OCI-LY7 (cell line): Measurements from ENCODE around the gene RXRA.

Experiments used
- EZH2phosphoT487 ChIP-seq: fragments of 200-600 bp; sonication (generic); IDR thresholded peaks from 2 replicates; pipeline ENCODE4 v1.6.1; 2018; ENCODE audit warnings: low read depth, borderline replicate concordance, mild to moderate bottlenecking, mixed run types, antibody characterized with exemption, low read length, moderate library complexity, mixed read lengths
- TF ChIP-seq, protein P1 (sequence below): fragments of 200-600 bp; sonication (generic); conservative IDR thresholded peaks from 2 replicates; pipeline ENCODE4 v1.5.1; 2014; ENCODE audit warnings: mild to moderate bottlenecking, antibody characterized with exemption, low read length, moderate library complexity, mixed read lengths

DNA sequence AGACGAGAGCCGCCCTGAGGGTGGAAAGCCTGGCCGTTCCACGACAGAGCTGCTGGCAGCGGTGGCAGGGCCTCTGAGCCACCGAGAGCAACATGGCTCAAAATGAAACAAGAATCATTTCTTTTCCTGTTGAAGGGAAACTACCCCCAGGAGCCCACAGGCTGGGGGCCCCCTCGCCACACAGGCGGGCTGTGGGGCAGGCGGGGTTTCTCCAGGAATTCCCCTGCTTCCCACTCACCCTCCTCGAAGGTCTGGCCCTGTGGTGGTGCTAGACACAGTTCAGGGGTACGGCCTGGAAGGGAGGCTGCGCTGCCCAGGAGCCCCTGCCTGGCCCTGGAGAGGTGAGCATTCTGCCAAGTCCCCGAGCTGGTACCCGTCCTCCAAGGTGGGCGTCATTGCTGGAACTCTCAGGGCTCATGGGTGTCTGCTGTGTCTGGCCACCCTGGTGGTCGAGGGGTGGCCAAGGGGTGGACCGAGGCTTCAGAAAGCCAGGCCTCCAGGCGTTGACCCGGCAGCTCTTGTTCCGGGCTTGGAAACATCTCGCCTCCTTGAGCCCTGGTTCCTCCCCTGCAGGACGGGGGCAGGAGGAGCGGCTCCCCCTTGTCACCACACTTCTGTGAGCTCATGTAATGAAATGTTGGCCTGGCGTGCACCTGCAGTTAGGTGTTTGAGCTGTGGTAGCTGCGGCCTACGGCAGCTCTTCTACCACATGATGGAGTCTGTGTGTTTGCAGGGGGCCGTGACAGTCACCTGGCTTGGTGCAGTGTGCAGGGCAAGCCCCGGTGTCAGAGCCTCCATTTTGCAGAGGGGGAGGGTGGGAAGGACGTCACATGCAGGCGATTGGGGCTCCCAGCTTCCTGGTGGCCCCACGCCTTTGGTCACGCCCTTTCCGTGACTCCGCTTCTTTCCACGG is 65.3 kb downstream of the RXRA start:
- TF ChIP-seq, protein P1, sequence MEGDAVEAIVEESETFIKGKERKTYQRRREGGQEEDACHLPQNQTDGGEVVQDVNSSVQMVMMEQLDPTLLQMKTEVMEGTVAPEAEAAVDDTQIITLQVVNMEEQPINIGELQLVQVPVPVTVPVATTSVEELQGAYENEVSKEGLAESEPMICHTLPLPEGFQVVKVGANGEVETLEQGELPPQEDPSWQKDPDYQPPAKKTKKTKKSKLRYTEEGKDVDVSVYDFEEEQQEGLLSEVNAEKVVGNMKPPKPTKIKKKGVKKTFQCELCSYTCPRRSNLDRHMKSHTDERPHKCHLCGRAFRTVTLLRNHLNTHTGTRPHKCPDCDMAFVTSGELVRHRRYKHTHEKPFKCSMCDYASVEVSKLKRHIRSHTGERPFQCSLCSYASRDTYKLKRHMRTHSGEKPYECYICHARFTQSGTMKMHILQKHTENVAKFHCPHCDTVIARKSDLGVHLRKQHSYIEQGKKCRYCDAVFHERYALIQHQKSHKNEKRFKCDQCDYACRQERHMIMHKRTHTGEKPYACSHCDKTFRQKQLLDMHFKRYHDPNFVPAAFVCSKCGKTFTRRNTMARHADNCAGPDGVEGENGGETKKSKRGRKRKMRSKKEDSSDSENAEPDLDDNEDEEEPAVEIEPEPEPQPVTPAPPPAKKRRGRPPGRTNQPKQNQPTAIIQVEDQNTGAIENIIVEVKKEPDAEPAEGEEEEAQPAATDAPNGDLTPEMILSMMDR, result no peak
- no peak for TF ChIP-seq EZH2phosphoT487
